ENCODE measurements around the gene GOLGA6L26. TPM values are rescaled to one million over a fixed set of nuclear protein-coding genes. Genes with fewer than 3 reads are reported as not detected.

Gene GOLGA6L26
- not detected in 5 replicates for total RNA-seq (2022; extraction: Qiagen RNA extraction)

GRCh38 chr15:23334096-23334495, at the start of gene GOLGA6L26:
Gene GOLGA6L26, minus strand, starts transcription at chr15:23334196. Its CDS starts 61 bp downstream, at chr15:23334135.

GRCh38 chr15:23354448-23354847, 20.5 kb upstream of the GOLGA6L26 start, which contains the start of gene GOLGA8S:
Gene GOLGA8S, plus strand, starts transcription at chr15:23354748. Its CDS starts 62 bp downstream, at chr15:23354810.

Other genes starting within 250 kb of the GOLGA6L26 start
- gene GOLGA6L1, start 197.4 kb downstream of the GOLGA6L26 start, total RNA-seq (2022; extraction: Qiagen RNA extraction) = not detected in 5 replicates
- 0.10 to 0.23 TPM (median 0.18 TPM) in 5 replicates for gene GOLGA8S, start 20.6 kb upstream of the GOLGA6L26 start, total RNA-seq (2022; extraction: Qiagen RNA extraction)
- gene GOLGA6L2, start 113.0 kb upstream of the GOLGA6L26 start, total RNA-seq (2022; extraction: Qiagen RNA extraction) = not detected in 5 replicates
- gene MKRN3, start 231.5 kb upstream of the GOLGA6L26 start, total RNA-seq (2022; extraction: Qiagen RNA extraction) = 1.4 to 2.6 TPM (median 2.0 TPM) in 5 replicates